Sciatic nerve (tissue), 2 donors: Measurements from ENCODE around the gene LYRM4. TPM values are rescaled to one million over a fixed set of nuclear protein-coding genes. Genes with fewer than 3 reads are reported as not detected.

Experiments
- ATAC-seq: fragments of 200-7000 bp; cut with Tn5 transposase; one replicate; pipeline ENCODE4 v1.9.1; 2020; ENCODE audit warnings: mild to moderate bottlenecking, moderate library complexity
- DNase-seq: peaks from one replicate; pipeline ENCODE4 v3.0.0-alpha.2; 2020; ENCODE audit warnings: low spot score
- intact Hi-C: fragments of 100-400 bp; cut with DNase I; formaldehyde crosslinking; loops from one replicate; pipeline ENCODE4 v1.14.2; 2022
- total RNA-seq: library from RNA; stranded (reverse); fragmentation: NEBNext Ultra II Directional; extraction: Animal tissue kit (Norgen Biotek cat#: 25700); gene quantifications from one replicate; pipeline ENCODE4 v1.2.1, GENCODE V29; 2021
- donor health status: DM: no; HTN: no; CAD: no.
- donor health status: DM: no; HTN: no; CAD: no.

The LYRM4 gene
- total RNA-seq, 1 donor from 2014 or later: 21.7 TPM

DNA sequence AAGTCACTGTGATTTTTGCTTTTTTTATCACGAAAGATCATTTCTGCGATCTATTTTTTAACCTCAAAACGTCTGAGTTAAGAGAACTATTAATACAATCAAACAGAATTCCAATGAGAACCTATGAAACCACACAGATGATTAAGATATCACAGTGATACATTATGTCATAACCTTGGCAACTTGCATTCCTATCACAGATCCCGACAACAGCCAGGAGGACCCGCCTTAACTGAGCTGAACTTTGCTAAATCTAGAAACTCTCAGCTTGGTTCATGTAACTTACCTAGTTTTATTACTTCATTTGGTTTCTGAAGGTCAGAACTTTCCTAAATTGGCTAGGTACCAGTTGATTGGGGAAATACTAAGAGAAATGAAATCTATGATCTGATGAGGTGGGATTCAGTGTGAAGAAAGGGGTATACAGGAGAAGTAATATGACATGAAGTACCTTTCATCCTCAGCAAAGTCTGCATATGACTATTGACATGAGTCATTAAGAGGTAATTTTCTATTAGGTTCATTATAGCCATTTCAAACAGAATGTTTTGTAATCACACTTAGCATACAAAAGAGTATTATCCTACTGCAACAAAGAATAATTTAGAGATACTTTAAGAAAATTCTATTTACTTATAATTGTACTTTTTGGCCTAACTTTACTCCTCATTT, 11.2 kb downstream of the LYRM4 start:
- intact Hi-C loops: loop anchor here (10.0 kb wide), 1 partner anchor 105 kb away; no protein-coding TSS in a partner anchor
- ATAC-seq (no peak), DNase-seq (no peak)

DNA sequence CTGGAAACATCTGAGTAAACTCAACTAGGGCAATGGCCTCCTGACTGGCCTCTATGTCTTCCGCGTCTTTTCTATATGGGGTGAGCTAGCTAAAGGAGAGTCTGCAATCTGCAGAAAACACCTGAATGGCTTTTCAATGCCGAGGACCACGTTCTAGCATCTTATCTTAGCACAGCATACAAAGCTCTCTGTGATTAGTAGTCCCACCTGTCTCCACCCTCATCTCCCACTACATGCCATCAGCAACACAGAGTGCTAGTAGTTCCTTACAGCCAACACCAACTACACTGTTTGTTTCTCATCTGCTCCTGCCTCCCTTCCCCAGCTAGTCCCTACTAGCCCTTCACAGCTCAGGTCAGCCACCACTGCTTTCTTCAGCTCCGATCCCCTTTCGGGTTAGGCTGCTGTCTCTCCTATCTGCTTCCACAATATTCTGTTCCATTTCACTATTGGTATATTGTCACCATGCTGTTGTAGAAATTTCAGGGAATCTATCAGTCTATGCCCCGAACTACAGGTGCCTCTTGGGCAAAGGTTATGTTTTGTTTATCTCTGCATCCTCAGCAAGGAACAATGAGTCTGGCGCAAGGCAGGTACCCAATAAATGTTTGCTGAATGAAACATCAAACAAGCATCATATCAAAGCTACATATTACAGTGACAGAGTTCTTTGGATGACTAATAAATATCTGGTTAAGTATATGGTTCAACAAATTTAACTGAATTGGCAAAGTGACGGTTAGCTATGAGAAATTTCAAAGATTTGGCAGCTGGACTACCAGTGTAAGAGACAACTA, 12.2 kb downstream of the LYRM4 start:
- ATAC-seq: no peak
- intact Hi-C loops: no loop called here

DNA sequence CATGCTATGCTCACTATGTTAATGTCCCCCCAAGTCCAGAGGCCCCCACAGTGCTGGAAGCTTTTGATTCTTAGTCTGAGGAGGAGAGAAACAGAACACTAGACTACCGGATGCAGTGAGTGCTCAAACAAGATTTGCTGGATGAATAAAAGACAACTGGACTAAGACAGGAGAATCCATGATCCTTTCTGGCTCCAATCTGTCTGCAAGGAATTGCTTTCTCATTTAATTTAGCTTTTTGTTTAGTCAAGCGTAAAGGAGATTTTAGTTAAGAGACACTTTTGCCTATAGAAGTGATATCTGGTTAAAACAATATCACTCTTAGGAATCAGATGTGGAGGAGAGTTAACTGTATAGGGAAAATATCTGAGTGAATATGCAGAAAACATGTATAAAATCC, 13.5 kb downstream of the LYRM4 start:
- intact Hi-C loops: no loop called here
- ATAC-seq: no peak
- DNase-seq: no peak

More for the DNA sequence above, 12.2 kb downstream of the LYRM4 start:
- no peak for DNase-seq

DNA sequence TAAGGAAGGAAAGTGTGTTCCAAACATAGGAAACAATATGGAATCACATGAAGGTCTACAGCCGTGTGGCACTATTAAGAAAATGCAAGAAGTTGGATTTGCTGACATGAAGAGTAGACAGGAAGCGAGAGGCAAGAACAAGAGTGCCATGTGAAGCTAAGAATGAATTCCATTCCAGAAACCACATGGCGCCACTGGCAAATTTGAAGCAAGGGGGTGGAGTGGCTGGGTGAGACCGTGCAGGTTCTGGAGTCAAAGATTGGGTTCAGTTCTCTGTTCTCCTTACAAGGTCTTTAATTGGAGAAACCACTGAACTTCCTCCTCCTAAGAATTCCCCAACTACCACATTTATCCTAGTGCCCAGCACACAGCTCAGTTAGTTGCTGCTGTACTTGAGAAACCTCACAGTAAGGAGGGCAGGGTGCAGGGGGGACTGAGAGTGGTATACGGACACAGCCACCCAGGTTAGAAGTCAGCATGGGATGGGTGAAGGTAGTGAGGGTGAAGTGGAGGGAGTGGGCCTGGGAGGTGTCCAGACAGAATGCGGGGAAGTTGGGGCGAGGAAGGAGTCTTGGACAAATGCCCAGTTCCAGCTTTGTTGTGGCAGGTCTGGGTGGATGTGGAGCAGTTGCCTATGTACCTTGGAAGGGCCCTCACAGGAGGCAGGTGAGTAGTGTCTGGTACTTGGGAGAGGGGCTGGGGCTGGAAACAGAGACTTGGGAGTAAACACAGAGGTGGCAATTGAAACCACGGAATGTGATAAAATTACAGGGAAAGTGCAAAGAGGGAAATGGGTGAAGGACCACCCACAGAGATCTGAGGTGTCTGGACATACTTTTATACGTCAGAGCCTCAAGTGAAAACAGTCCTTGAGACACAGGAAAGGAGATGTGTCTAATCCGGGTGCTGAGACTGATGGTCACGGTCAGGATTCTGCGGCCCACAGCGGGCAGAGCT, 14.3 kb downstream of the LYRM4 start:
- intact Hi-C loops: no loop called here
- ATAC-seq (no peak), DNase-seq (no peak)

DNA sequence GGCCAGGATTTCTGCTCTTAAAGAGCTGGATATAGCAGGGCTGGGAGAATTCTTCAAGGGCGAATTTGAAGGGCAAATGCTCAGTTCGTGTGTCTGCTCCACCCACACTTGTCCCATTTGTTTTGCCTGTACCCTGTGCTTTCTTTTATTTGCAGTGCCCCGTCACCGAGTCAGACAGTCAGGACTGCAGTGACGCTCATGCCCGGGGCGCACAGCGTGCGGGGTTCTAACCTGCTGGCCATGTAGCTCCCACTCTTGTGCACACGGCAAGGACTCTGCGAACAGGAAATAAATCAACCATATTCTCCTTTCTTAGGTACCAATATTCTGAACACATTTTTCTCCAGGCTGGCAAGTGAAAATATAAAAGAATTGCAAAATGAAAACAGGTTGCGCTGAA, 17.7 kb downstream of the LYRM4 start:
- ATAC-seq (no peak), DNase-seq (no peak)
- intact Hi-C loops: no loop called here

DNA sequence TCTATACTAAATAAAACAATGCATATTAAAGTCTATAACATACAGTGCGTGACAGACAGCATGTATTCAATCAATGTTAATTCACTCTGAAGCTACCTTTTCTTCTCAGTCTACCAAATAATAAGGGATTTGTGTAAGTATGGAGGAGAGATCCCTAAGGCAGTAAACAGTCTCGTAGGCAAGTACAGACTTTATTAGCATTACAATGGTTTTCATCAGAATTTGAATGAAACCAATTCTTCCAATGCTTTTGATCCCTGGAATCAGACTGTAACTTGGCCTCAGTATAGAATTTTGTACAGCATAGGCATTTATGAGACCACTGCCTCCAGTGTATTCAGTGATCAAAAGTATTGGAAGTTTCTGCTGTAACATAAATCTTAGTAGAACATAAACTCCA, 19.5 kb downstream of the LYRM4 start:
- ATAC-seq (no peak), DNase-seq (no peak)
- intact Hi-C loops: no loop called here

DNA sequence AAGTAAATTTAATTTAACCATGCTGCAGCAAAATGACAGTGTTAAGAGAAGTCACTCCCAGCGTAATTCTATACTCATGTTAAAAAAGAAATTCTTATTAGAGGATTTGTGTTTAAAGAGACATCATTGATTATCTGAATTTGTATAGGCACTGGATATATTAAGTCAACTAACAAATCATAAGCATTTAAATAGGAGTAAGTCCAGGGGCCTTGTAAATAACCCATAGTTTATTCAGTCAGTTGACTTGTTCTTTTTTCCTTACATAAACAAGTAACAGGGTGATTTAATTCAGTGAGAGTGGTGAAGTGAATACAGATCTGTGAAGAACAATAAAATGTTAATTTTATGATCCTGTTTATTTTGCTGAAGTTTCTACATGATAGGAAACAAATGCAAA, 22.4 kb downstream of the LYRM4 start:
- no peak for DNase-seq

DNA sequence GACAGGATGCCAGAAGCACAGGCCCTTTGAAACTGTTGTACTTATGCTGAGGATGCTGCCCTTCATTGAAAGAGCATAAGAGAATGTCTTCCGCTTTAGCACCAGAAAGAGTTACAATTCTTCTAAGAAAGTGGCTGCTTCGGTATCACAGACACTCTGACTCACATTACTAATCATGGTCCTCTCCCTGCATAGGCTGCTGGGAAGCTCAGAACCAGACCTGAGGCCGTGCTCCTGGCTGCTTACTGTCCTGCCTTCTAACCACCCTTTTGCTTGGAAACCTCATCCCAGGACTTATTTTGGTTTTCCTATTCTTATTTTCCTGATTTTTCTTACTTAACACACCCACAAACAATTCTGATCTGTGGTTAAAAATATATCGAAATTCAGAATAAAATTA, 22.9 kb downstream of the LYRM4 start:
- intact Hi-C loops: no loop called here
- ATAC-seq (no peak), DNase-seq (no peak)

More for the DNA sequence above, 22.4 kb downstream of the LYRM4 start:
- intact Hi-C loops: no loop called here
- no peak for ATAC-seq

DNA sequence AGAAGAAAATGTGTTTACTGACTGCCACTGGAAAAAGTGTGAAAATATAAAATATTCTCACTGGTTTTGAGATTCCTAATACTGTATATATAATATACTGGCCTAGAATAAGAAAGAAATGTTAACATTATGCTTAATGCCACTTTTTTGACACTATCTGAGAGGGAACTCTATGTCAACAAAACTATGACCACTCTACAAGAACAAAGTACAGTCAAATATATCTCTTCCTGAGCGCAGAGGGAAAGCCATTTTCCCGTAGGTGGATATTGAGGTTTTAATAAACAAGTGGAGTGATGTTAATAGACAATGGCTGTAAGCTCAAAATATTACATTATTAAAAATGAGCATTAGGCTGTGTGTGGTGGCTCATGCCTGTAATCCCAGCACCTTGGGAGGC, 24.9 kb downstream of the LYRM4 start:
- ATAC-seq (no peak), DNase-seq (no peak)
- intact Hi-C loops: no loop called here

DNA sequence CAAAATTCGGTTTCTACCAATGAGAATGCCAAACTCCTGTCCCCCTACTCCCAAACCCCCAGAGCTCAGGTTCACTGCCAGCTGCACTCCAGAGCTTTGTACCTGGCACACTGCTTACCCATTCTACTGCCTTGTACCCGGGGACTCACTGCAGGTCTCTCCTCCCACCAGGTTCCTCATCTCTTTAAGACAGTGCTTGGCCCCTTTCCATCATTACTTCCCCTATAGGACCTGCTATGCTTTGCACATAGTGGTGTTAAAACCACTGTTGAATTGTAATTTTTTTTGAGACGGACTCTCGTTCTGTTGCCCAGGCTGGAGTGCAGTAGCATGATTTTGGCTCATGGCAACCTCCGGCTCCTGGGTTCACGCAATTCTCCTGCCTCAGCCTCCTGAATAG, 25.9 kb downstream of the LYRM4 start:
- intact Hi-C loops: no loop called here
- ATAC-seq (peak; percentile 45), DNase-seq (no peak)

DNA sequence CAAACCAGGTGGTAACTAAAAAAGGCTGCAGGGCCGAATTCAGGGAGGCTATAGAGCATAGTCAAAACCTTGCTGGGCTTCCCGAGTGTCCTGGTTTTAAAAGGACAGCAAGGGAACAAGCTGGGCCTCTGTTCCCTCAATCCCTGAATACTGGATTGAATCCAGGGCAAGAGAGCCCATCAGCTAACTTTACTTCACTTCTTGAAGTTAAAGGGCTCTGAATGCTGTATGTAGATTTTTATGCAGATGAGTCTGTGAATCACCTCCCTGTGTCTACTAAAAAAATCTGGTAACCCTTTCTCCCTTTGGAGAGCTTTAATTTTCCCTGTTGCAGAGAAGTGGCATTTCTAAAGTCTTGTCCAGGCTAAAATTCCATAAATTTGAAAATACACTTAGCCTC, 29.5 kb downstream of the LYRM4 start:
- intact Hi-C loops: no loop called here
- DNase-seq (no peak), ATAC-seq (no peak)

DNA sequence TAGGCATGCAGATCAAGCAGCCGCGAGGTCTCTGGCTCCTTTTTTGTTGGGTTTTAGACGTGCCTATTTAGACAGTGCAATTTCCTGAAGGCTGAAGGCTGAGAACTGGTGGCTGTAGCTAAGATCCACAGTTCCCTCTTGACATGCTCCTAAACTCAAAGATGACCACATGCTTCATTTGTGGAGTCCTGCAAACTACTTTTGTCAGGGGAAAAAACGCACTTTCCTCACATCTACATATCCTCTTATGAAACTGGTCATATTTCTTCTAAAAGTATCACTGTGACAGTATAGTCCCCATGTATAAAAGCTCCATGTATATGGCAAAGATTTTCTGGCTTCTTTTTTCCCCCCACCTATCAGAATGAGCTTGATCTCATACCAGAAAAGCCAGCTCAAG, 30.7 kb downstream of the LYRM4 start:
- intact Hi-C loops: no loop called here
- ATAC-seq (no peak), DNase-seq (no peak)

DNA sequence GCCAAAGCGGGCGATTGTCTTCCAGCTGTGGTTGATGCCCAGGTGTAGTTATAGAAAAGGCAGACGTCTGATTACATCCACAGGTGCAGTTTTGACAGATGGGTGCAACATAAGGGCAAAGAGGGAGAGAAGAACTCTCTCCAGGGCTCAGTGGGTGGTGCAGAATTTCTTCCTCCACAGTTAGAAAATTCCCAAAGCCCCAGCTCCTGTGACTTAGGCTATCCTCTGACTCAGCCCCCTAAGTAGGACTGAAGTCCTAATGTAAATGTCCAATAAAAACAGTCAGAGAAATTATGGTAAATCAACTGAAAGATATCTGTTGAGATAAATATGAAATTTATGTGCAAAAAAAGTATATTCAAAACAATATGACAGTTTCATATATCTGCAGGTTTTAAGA, 31.4 kb downstream of the LYRM4 start:
- intact Hi-C loops: no loop called here
- ATAC-seq (no peak), DNase-seq (no peak)

DNA sequence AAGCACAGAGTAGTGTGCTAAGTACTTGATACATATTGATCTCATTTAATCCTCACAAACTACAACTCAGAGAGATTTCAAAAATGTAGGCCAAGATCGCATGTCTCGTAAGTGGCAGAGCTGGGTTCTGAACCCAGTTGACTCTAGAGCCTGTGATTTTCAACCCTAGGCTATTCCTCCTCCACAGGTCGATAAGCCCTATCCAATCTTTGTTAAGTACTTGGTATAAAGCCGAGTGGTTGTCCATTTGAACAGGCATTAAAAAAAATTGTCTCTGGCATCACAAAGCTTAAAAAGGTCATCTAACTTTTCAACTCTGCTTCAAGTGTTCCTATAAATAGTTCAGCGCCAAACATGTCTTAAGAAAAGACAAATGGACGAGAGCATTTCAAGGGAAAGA, 37.4 kb downstream of the LYRM4 start:
- no peak for ATAC-seq
- intact Hi-C loops: no loop called here

DNA sequence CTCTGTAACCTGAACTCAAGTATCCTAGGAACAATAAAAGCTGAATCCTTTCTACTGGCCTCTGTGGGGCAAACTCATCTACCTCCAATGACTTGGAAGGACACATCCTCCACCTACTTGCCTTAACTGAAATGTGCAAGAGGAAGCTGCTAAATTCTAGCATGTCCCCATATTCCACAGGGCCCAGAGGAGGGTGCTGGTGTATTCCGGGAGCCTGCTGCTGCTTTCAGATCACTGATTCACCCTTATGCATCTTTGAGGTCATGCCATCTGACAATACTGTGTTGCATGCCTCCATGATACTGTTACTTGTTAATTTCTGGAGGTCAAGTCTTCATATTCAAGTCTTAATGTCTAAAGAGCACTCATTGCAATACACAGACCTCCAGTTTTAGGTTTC, 40.3 kb downstream of the LYRM4 start:
- no peak for ATAC-seq
- no peak for DNase-seq
- intact Hi-C loops: no loop called here

More for the DNA sequence above, 37.4 kb downstream of the LYRM4 start:
- no peak for DNase-seq

DNA sequence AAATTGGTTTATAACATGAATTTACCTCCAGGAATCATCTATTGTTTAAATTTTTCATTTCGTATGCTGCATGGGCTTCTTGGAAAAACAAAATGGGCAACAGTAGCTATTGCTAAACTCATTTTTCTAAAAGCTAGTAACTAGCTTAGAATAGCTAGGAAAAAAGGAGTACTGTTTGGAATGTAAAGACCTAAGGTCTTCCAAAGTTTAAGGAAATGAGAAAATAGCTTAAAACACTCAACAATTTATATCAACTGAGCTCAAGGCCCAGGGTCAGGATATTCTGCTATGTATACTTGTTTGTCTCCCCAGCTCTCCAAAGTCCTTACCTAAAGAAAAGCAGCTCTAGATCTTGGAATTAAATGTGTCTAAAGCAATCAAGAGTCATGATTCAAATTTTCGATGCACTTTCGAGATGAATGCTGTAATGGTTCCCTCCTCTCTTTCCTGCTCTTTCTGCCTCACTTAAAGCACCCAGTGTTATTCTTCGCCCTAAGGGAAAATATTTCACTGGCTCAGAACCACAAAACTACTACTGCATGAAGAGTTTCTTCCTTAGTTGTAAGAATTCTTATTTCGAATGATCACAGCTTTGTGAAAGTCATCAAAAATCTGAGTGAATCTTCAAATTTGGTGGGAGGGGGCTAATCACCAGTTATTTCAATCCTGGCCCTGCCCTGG, 41.6 kb downstream of the LYRM4 start:
- DNase-seq (no peak), ATAC-seq (no peak)
- intact Hi-C loops: no loop called here

DNA sequence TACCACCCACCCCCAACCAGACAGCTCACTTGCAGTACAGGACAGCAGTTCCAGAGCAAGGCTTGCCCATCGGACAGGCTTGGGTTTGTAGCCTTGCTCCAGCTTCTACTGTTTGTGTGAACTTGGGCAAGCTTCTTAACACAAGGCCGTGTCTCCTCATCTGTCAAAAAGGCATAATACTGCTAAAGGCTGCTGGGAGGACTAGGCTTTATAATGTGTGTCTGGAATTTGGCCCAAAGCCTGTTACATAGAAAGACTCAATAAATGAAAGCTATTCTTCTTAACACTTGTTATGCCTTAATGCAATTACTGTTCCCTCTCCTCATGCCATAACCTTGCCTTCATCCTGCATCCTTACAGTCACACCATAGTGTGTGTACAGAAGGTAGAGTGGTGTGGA, 43.4 kb downstream of the LYRM4 start:
- intact Hi-C loops: no loop called here
- DNase-seq (no peak), ATAC-seq (no peak)

DNA sequence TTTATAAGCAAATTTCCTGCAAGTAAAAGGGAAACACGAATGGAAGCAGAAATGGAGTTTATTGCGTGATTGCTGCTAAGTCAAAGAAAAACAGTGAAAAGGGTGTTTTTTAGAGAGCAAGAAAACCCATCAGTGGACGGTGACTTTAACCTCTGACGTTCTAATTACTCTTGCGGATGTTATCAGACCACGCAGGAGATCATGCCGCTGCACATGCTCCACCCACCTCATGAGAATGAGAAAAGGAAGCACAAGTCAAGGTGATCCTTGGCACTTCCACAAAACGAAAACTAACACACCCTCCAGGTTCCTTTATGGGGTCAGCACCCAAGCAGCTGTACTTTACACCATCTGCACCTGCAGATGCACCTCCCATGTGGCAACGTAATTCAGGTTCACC, 45.0 kb downstream of the LYRM4 start:
- intact Hi-C loops: no loop called here
- ATAC-seq (no peak), DNase-seq (no peak)

DNA sequence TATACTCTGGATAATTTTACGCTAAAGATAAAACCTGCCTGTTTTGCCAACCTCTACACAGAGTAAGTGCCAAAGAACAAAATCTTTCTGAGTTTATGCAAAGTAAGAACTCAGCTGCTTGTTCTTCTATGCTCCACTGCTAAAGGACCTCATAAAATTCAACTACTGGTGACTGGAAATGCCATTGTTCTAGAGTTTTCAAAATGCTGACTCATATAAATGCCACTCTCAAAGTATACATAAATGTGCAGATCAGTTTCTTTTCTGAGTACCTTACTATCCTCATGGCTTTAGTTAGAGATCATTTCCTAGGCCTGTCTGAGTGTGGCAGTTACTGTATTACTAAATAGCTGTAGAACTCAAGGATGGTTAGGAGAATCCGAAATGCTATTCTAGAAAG, 45.6 kb downstream of the LYRM4 start:
- DNase-seq (no peak), ATAC-seq (no peak)
- intact Hi-C loops: no loop called here
